ENCODE results near the gene LSAMP. TPM values are rescaled to one million over a fixed set of nuclear protein-coding genes. Genes with fewer than 3 reads are reported as not detected.

LSAMP gene
- total RNA-seq, 1 experiment from 2014 or later, result 0.90 TPM

DNA sequence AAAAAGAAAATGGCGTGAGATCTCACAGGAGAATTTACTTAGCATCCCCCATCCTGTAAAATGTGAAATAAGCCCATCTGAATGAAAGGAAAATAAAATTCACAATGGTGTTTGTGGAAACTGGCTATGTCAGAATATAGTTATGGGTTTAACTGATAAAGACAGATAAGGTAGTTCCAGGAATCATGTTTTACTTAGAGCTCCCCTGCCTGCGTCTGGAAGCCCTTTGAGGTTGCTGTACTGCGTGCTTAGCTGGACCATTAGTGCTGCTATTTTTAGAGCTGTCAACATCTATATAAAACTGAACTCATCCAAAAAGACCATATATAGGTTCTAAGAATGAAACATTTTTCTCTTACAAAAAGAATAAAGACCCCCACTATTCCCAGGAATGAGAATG is 130.8 kb downstream of the LSAMP start:
- no peak for DNase-seq
- Histone ChIP-seq H3K79me2 (ENCODE audit: insufficient read depth, low read length) (no peaks in the 10 kb centered on the region), H4K20me1 (ENCODE audit: control insufficient read depth, insufficient read depth, insufficient read length) (no peaks in the 10 kb centered on the region), H3K56ac (ENCODE audit: insufficient read length, low read depth, low read length) (no peak overlapping the region), H2BK12ac (ENCODE audit: insufficient read length, low read depth, low read length) (no peak overlapping the region), H3K4ac (ENCODE audit: low read depth, low read length) (no peak overlapping the region), H3K79me1 (ENCODE audit: insufficient read depth, low read depth, low read length, poor library complexity, severe bottlenecking) (no peaks in the 10 kb centered on the region), H3K27ac (ENCODE audit: insufficient read length, low read depth, low read length) (no peak overlapping the region), H3K9me3 (ENCODE audit: control insufficient read depth, low read depth, low read length) (no peaks in the 10 kb centered on the region), H3K23me2 (ENCODE audit: insufficient read length, low read depth, low read length, poor library complexity, severe bottlenecking) (no peaks in the 10 kb centered on the region), H2AFZ (ENCODE audit: low read length) (no peak overlapping the region), H3K18ac (ENCODE audit: insufficient read length, low read depth, low read length) (no peak overlapping the region), H3K4me1 (ENCODE audit: insufficient read depth, low read length) (no peaks in the 10 kb centered on the region), H2BK5ac (ENCODE audit: insufficient read length, low read length) (no peak overlapping the region), H3T11ph (ENCODE audit: low read length) (no peak overlapping the region), H2AK5ac (ENCODE audit: insufficient read length, low read length) (no peak overlapping the region), H3K27me3 (ENCODE audit: insufficient read depth, low read length) (no peaks in the 10 kb centered on the region), H4K91ac (ENCODE audit: insufficient read length, low read depth, low read length) (no peak overlapping the region), H2BK15ac (ENCODE audit: low read depth, low read length) (no peak overlapping the region), H3K23ac (ENCODE audit: insufficient read length, low read depth, low read length) (no peak overlapping the region), H3K9ac (ENCODE audit: extremely low read depth, insufficient read length, low read length) (no peak overlapping the region), H2BK20ac (ENCODE audit: low read depth, low read length, poor library complexity, severe bottlenecking) (no peak overlapping the region), H2BK120ac (ENCODE audit: low read depth, low read length, poor library complexity, severe bottlenecking) (no peak overlapping the region), H4K5ac (ENCODE audit: insufficient read length, low read depth, low read length) (no peak overlapping the region), H3K4me2 (ENCODE audit: insufficient read depth, insufficient read length, low read length) (no peak overlapping the region), H4K8ac (replicated peaks; ENCODE audit: insufficient read length, low read depth, low read length) (no peak overlapping the region), H3K14ac (ENCODE audit: insufficient read depth, low read length) (no peak overlapping the region)
- WGBS (ENCODE audit: extremely low coverage, insufficient read length, low lambda C conversion rate), result no CpG with 5 or more reads among the region's 3 CpGs
- peaks cover 3 to 6% of the 10 kb centered on the region in 2 experiments; a peak in 2 of 4 replicates for H3K4me1 Mint-ChIP-seq
- H3K36me3 Mint-ChIP-seq (ENCODE audit: insufficient read depth in 1 of 3, low read depth in 3 of 3), result no peaks in the 10 kb centered on the region
- TF ChIP-seq, protein P1, sequence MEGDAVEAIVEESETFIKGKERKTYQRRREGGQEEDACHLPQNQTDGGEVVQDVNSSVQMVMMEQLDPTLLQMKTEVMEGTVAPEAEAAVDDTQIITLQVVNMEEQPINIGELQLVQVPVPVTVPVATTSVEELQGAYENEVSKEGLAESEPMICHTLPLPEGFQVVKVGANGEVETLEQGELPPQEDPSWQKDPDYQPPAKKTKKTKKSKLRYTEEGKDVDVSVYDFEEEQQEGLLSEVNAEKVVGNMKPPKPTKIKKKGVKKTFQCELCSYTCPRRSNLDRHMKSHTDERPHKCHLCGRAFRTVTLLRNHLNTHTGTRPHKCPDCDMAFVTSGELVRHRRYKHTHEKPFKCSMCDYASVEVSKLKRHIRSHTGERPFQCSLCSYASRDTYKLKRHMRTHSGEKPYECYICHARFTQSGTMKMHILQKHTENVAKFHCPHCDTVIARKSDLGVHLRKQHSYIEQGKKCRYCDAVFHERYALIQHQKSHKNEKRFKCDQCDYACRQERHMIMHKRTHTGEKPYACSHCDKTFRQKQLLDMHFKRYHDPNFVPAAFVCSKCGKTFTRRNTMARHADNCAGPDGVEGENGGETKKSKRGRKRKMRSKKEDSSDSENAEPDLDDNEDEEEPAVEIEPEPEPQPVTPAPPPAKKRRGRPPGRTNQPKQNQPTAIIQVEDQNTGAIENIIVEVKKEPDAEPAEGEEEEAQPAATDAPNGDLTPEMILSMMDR (conservative IDR thresholded peaks at IDR 0.05), result no peak
- H3K4me3 Mint-ChIP-seq, result no peak overlapping the region
- no peaks in the 10 kb centered on the region for H3K9me3 Mint-ChIP-seq
- no peaks in the 10 kb centered on the region for H3K27me3 Mint-ChIP-seq (ENCODE audit: low read depth)
- no peak overlapping the region for H3K27ac Mint-ChIP-seq
